ENCODE measurements around the gene MAP2K5.

MAP2K5 gene

GRCh38 chr15:67700023-67700422 lies 157.5 kb downstream of the MAP2K5 start:
- no peak overlapping the region for H4K5ac ChIP-seq (ENCODE audit: low read length)
- no peak overlapping the region for H3K27ac ChIP-seq (ENCODE audit: low read depth, low read length)
- H3K56ac ChIP-seq (ENCODE audit: low read length): no peak overlapping the region
- no peak overlapping the region for H3K4me2 ChIP-seq (ENCODE audit: low read length)
- H3K36me3 ChIP-seq (ENCODE audit: control insufficient read depth, insufficient read depth, low read length): no peaks in the 10 kb centered on the region
- no peaks in the 10 kb centered on the region for H3K79me2 ChIP-seq (ENCODE audit: control insufficient read depth, insufficient read depth, low read length)
- no peaks in the 10 kb centered on the region for H3K79me1 ChIP-seq (ENCODE audit: low read length)
- no peak overlapping the region for H3K23ac ChIP-seq (ENCODE audit: low read length)
- H2BK5ac ChIP-seq (ENCODE audit: low read length): no peak overlapping the region
- H3K4ac ChIP-seq (ENCODE audit: low read depth, low read length): no peak overlapping the region
- H2BK120ac ChIP-seq (ENCODE audit: low read depth, low read length): no peak overlapping the region
- H2AK5ac ChIP-seq (ENCODE audit: low read length): no peak overlapping the region
- no peaks in the 10 kb centered on the region for H3K27me3 ChIP-seq (ENCODE audit: insufficient read depth, low read length, poor library complexity)
- no peak overlapping the region for H3K18ac ChIP-seq (ENCODE audit: low read length)
- no peak overlapping the region for H2BK15ac ChIP-seq (replicated peaks; ENCODE audit: low read depth)
- no peak for DNase-seq
- H3K4me1 ChIP-seq (ENCODE audit: control insufficient read depth, low read depth, low read length): no peaks in the 10 kb centered on the region
- no CpG with 5 or more reads among the region's 2 CpGs for WGBS (ENCODE audit: extremely low coverage, insufficient coverage, low lambda C conversion rate)
- H4K8ac ChIP-seq (ENCODE audit: low read depth, low read length): no peak overlapping the region
- no peak overlapping the region for H3K9ac ChIP-seq (ENCODE audit: low read length)
- H3K4me3 ChIP-seq (ENCODE audit: low read length): no peak overlapping the region

- H3K4me1 ChIP-seq (ENCODE audit: control insufficient read depth, low read depth, low read length): no peaks in the 10 kb centered on the region
- H3K79me1 ChIP-seq (ENCODE audit: low read length): no peaks in the 10 kb centered on the region
- H3K4ac ChIP-seq (ENCODE audit: low read depth, low read length): no peak overlapping the region
- no peak overlapping the region for H3K27ac ChIP-seq (ENCODE audit: low read depth, low read length)
- H2BK15ac ChIP-seq (replicated peaks; ENCODE audit: low read depth): no peak overlapping the region
- H3K4me2 ChIP-seq (ENCODE audit: low read length): no peak overlapping the region
- no peak overlapping the region for H3K9ac ChIP-seq (ENCODE audit: low read length)
- H2BK5ac ChIP-seq (ENCODE audit: low read length): no peak overlapping the region
- H3K18ac ChIP-seq (ENCODE audit: low read length): no peak overlapping the region
- no peak overlapping the region for H2BK120ac ChIP-seq (ENCODE audit: low read depth, low read length)
- no peaks in the 10 kb centered on the region for H3K79me2 ChIP-seq (ENCODE audit: control insufficient read depth, insufficient read depth, low read length)
- H3K36me3 ChIP-seq (ENCODE audit: control insufficient read depth, insufficient read depth, low read length): no peaks in the 10 kb centered on the region
- no peak overlapping the region for H4K5ac ChIP-seq (ENCODE audit: low read length)
- no CpG with 5 or more reads among the region's 2 CpGs for WGBS (ENCODE audit: extremely low coverage, insufficient coverage, low lambda C conversion rate)
- H3K23ac ChIP-seq (ENCODE audit: low read length): no peak overlapping the region
- no peak overlapping the region for H3K56ac ChIP-seq (ENCODE audit: low read length)
- H2AK5ac ChIP-seq (ENCODE audit: low read length): no peak overlapping the region
- no peaks in the 10 kb centered on the region for H3K27me3 ChIP-seq (ENCODE audit: insufficient read depth, low read length, poor library complexity)
- no peak for DNase-seq
- no peak overlapping the region for H3K4me3 ChIP-seq (ENCODE audit: low read length)
- no peak overlapping the region for H4K8ac ChIP-seq (ENCODE audit: low read depth, low read length)
Observed at GRCh38 chr15:67701669-67702068, 159.2 kb downstream of the MAP2K5 start.

GRCh38 chr15:67707520-67708283 lies 165.2 kb downstream of the MAP2K5 start:
- Histone ChIP-seq H3K79me2 (ENCODE audit: control insufficient read depth, insufficient read depth, low read length) (no peaks in the 10 kb centered on the region), H3K79me1 (ENCODE audit: low read length) (no peaks in the 10 kb centered on the region), H3K4me1 (ENCODE audit: control insufficient read depth, low read depth, low read length) (no peaks in the 10 kb centered on the region), H3K4me2 (ENCODE audit: low read length) (no peak overlapping the region), H3K27ac (ENCODE audit: low read depth, low read length) (no peak overlapping the region), H2BK15ac (replicated peaks; ENCODE audit: low read depth) (no peak overlapping the region), H3K36me3 (ENCODE audit: control insufficient read depth, insufficient read depth, low read length) (no peaks in the 10 kb centered on the region), H2BK5ac (ENCODE audit: low read length) (no peak overlapping the region), H3K4ac (ENCODE audit: low read depth, low read length) (no peak overlapping the region), H3K18ac (ENCODE audit: low read length) (no peak overlapping the region), H3K23ac (ENCODE audit: low read length) (no peak overlapping the region), H2BK120ac (ENCODE audit: low read depth, low read length) (no peak overlapping the region), H4K8ac (ENCODE audit: low read depth, low read length) (no peak overlapping the region), H3K27me3 (ENCODE audit: insufficient read depth, low read length, poor library complexity) (no peaks in the 10 kb centered on the region), H3K4me3 (ENCODE audit: low read length) (no peak overlapping the region), H3K56ac (ENCODE audit: low read length) (no peak overlapping the region), H4K5ac (ENCODE audit: low read length) (no peak overlapping the region), H3K9ac (ENCODE audit: low read length) (no peak overlapping the region), H2AK5ac (ENCODE audit: low read length) (no peak overlapping the region)
- DNase-seq: peak; percentile 60
- no CpG with 5 or more reads among the region's 2 CpGs for WGBS (ENCODE audit: extremely low coverage, insufficient coverage, low lambda C conversion rate)

- no peak overlapping the region for H3K56ac ChIP-seq (ENCODE audit: low read length)
- H4K5ac ChIP-seq (ENCODE audit: low read length): no peak overlapping the region
- H3K9ac ChIP-seq (ENCODE audit: low read length): no peak overlapping the region
- no peak overlapping the region for H2BK5ac ChIP-seq (ENCODE audit: low read length)
- H4K8ac ChIP-seq (ENCODE audit: low read depth, low read length): no peak overlapping the region
- H3K4me2 ChIP-seq (ENCODE audit: low read length): no peak overlapping the region
- H3K23ac ChIP-seq (ENCODE audit: low read length): no peak overlapping the region
- no peak for DNase-seq
- no peaks in the 10 kb centered on the region for H3K79me1 ChIP-seq (ENCODE audit: low read length)
- H3K27me3 ChIP-seq (ENCODE audit: insufficient read depth, low read length, poor library complexity): no peaks in the 10 kb centered on the region
- H2BK15ac ChIP-seq (replicated peaks; ENCODE audit: low read depth): no peak overlapping the region
- no peaks in the 10 kb centered on the region for H3K36me3 ChIP-seq (ENCODE audit: control insufficient read depth, insufficient read depth, low read length)
- H3K4ac ChIP-seq (ENCODE audit: low read depth, low read length): no peak overlapping the region
- WGBS (ENCODE audit: extremely low coverage, insufficient coverage, low lambda C conversion rate): no CpG with 5 or more reads among the region's 4 CpGs
- no peaks in the 10 kb centered on the region for H3K79me2 ChIP-seq (ENCODE audit: control insufficient read depth, insufficient read depth, low read length)
- no peak overlapping the region for H3K4me3 ChIP-seq (ENCODE audit: low read length)
- H2AK5ac ChIP-seq (ENCODE audit: low read length): no peak overlapping the region
- H3K18ac ChIP-seq (ENCODE audit: low read length): no peak overlapping the region
- H2BK120ac ChIP-seq (ENCODE audit: low read depth, low read length): no peak overlapping the region
- no peaks in the 10 kb centered on the region for H3K4me1 ChIP-seq (ENCODE audit: control insufficient read depth, low read depth, low read length)
- H3K27ac ChIP-seq (ENCODE audit: low read depth, low read length): no peak overlapping the region
Observed at GRCh38 chr15:67708500-67708899, 166.0 kb downstream of the MAP2K5 start.

- Histone ChIP-seq H4K5ac (ENCODE audit: low read length) (no peak overlapping the region), H3K79me1 (ENCODE audit: low read length) (no peaks in the 10 kb centered on the region), H3K36me3 (ENCODE audit: control insufficient read depth, insufficient read depth, low read length) (no peaks in the 10 kb centered on the region)
Observed at GRCh38 chr15:67715170-67715569, 172.7 kb downstream of the MAP2K5 start.

GRCh38 chr15:67716171-67716570 lies 173.7 kb downstream of the MAP2K5 start:
- H3K56ac ChIP-seq (ENCODE audit: low read length): no peak overlapping the region
- no peak overlapping the region for H2BK120ac ChIP-seq (ENCODE audit: low read depth, low read length)
- no peak overlapping the region for H3K4me3 ChIP-seq (ENCODE audit: low read length)
- no peaks in the 10 kb centered on the region for H3K4me1 ChIP-seq (ENCODE audit: control insufficient read depth, low read depth, low read length)
- H3K18ac ChIP-seq (ENCODE audit: low read length): no peak overlapping the region
- no peak overlapping the region for H3K9ac ChIP-seq (ENCODE audit: low read length)
- H3K79me1 ChIP-seq (ENCODE audit: low read length): no peaks in the 10 kb centered on the region
- no peaks in the 10 kb centered on the region for H3K36me3 ChIP-seq (ENCODE audit: control insufficient read depth, insufficient read depth, low read length)
- no peak overlapping the region for H4K5ac ChIP-seq (ENCODE audit: low read length)
- no peak for DNase-seq
- no peaks in the 10 kb centered on the region for H3K79me2 ChIP-seq (ENCODE audit: control insufficient read depth, insufficient read depth, low read length)
- no peak overlapping the region for H2BK5ac ChIP-seq (ENCODE audit: low read length)
- no peak overlapping the region for H3K27ac ChIP-seq (ENCODE audit: low read depth, low read length)
- no peak overlapping the region for H3K4ac ChIP-seq (ENCODE audit: low read depth, low read length)
- H3K4me2 ChIP-seq (ENCODE audit: low read length): no peak overlapping the region
- H4K8ac ChIP-seq (ENCODE audit: low read depth, low read length): no peak overlapping the region
- H3K27me3 ChIP-seq (ENCODE audit: insufficient read depth, low read length, poor library complexity): no peaks in the 10 kb centered on the region
- WGBS (ENCODE audit: extremely low coverage, insufficient coverage, low lambda C conversion rate): no CpG with 5 or more reads among the region's 4 CpGs
- no peak overlapping the region for H2AK5ac ChIP-seq (ENCODE audit: low read length)
- H3K23ac ChIP-seq (ENCODE audit: low read length): no peak overlapping the region
- no peak overlapping the region for H2BK15ac ChIP-seq (replicated peaks; ENCODE audit: low read depth)

More at GRCh38 chr15:67715170-67715569, 172.7 kb downstream of the MAP2K5 start:
- Histone ChIP-seq H3K4me1 (ENCODE audit: control insufficient read depth, low read depth, low read length) (no peaks in the 10 kb centered on the region), H3K4me2 (ENCODE audit: low read length) (no peak overlapping the region), H4K8ac (ENCODE audit: low read depth, low read length) (no peak overlapping the region), H3K27me3 (ENCODE audit: insufficient read depth, low read length, poor library complexity) (no peaks in the 10 kb centered on the region), H3K18ac (ENCODE audit: low read length) (no peak overlapping the region), H3K4ac (ENCODE audit: low read depth, low read length) (no peak overlapping the region), H3K4me3 (ENCODE audit: low read length) (no peak overlapping the region), H3K23ac (ENCODE audit: low read length) (no peak overlapping the region), H3K27ac (ENCODE audit: low read depth, low read length) (no peak overlapping the region), H2BK15ac (replicated peaks; ENCODE audit: low read depth) (no peak overlapping the region), H2BK5ac (ENCODE audit: low read length) (no peak overlapping the region), H3K56ac (ENCODE audit: low read length) (no peak overlapping the region), H3K9ac (ENCODE audit: low read length) (no peak overlapping the region), H2AK5ac (ENCODE audit: low read length) (no peak overlapping the region), H2BK120ac (ENCODE audit: low read depth, low read length) (no peak overlapping the region), H3K79me2 (ENCODE audit: control insufficient read depth, insufficient read depth, low read length) (no peaks in the 10 kb centered on the region)
- DNase-seq: no peak
- no CpG with 5 or more reads among the region's 2 CpGs for WGBS (ENCODE audit: extremely low coverage, insufficient coverage, low lambda C conversion rate)
